ENCODE results near the gene CYP3A5.

The CYP3A5 gene

DNA sequence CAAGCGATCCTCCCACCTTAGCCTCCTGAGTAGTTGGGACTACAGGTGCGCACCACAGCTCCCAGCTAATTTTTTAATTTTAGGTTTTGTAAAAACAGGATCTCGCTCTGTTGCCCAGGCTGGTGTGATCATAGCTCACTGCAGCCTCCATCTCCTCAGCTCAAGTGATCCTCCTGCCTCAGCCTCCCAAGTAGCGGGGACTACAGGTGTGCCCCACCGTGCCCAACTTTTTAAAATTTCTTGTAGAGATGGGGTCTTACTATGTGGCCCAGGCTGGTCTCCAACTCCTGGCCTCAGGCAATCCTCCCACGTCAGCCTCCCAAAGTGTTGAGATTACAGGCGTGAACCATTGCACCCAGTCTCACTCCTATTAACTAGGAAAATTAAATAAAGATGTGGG lies 74.3 kb downstream of the CYP3A5 start:
- no peak overlapping the region for H3K4me3 ChIP-seq (ENCODE audit: low read depth, low read length)
- DNase-seq: no peak
- H3K27ac ChIP-seq: no peak overlapping the region
- no peaks in the 10 kb centered on the region for H3K27me3 ChIP-seq (replicated peaks)
- no peaks in the 10 kb centered on the region for H3K36me3 ChIP-seq (replicated peaks)
- TF ChIP-seq, protein P1, sequence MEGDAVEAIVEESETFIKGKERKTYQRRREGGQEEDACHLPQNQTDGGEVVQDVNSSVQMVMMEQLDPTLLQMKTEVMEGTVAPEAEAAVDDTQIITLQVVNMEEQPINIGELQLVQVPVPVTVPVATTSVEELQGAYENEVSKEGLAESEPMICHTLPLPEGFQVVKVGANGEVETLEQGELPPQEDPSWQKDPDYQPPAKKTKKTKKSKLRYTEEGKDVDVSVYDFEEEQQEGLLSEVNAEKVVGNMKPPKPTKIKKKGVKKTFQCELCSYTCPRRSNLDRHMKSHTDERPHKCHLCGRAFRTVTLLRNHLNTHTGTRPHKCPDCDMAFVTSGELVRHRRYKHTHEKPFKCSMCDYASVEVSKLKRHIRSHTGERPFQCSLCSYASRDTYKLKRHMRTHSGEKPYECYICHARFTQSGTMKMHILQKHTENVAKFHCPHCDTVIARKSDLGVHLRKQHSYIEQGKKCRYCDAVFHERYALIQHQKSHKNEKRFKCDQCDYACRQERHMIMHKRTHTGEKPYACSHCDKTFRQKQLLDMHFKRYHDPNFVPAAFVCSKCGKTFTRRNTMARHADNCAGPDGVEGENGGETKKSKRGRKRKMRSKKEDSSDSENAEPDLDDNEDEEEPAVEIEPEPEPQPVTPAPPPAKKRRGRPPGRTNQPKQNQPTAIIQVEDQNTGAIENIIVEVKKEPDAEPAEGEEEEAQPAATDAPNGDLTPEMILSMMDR (IDR thresholded peaks at IDR 0.05; ENCODE audit: low read depth, low read length, missing control alignments): no peak
- in situ Hi-C loops (cut with HindIII; ENCODE audit: low pct_ligation_motif_present, low sequenced_read_pairs): no loop called here

DNA sequence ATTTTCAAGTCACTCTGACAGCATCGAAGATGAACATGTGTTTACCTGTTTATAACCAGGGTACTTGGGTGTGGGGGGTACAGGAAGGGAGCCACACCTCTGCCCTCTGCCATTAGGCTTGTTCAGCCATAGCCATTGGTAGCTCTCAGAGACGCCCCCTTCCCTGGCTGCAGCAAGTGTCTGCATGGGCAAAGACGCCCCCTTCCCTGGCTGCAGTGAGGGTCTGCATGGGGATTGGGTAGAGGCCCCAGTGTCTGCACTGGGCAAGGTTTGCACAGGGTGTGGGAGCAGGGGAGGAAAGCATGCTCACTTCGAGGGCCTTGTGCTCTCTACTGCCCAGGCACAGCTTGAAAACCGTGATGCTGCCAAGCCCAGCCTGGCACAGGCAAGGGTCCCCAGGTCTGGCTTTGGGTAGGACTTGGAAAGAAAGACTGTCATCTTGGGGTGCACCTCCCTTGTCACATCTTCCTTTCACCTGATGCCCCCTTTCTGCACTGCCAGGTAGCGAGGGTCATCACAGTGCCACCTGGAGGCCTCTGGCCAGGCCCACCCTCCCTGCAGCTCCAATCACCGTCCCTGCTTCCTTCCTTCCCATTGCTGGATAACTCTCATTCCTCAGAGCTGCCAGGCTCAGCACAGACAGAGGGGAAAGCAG lies 78.0 kb downstream of the CYP3A5 start:
- in situ Hi-C loops (cut with HindIII; ENCODE audit: low pct_ligation_motif_present, low sequenced_read_pairs): no loop called here
- Histone ChIP-seq H3K27me3 (replicated peaks) (no peaks in the 10 kb centered on the region), H3K27ac (no peak overlapping the region), H3K4me3 (ENCODE audit: low read depth, low read length) (no peak overlapping the region), H3K36me3 (replicated peaks) (no peaks in the 10 kb centered on the region)
- TF ChIP-seq, protein P1 (IDR thresholded peaks at IDR 0.05; ENCODE audit: low read depth, low read length, missing control alignments): no peak
- no peak for DNase-seq

DNA sequence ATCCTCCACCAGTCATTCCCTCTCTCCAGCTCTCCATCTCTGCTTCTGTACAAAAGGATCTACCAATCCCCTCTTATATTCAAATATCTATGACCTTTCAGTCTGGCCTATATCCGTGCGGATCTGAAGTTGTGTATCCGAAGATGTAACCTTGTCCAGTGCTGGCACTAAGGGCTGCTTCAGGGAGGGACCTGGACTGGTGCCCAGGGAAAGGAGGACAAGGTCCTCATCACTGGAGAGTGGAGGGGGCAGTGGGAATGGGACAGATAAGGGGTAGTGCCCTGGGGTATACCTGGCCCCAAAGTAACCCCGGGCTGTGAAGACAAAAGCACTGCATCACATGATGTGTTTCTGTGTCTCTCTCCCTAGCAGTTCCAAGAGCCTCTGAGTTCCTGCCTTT lies 80.0 kb downstream of the CYP3A5 start:
- Histone ChIP-seq H3K27me3 (replicated peaks) (no peaks in the 10 kb centered on the region), H3K36me3 (replicated peaks) (no peaks in the 10 kb centered on the region), H3K27ac (no peak overlapping the region), H3K4me3 (ENCODE audit: low read depth, low read length) (no peak overlapping the region)
- no peak for DNase-seq
- in situ Hi-C loops (cut with HindIII; ENCODE audit: low pct_ligation_motif_present, low sequenced_read_pairs): no loop called here
- TF ChIP-seq, protein P1 (IDR thresholded peaks at IDR 0.05; ENCODE audit: low read depth, low read length, missing control alignments): no peak

All from brain microvascular endothelial cell (primary cell).